Activated T-cell treated with anti-CD3 and anti-CD28 coated beads, Interleukin-2, amount 50 U/mL, for 48 hours (primary cell): Measurements from ENCODE around the gene SLC7A8.

Experiments
- DNase-seq, 2 experiments: peaks; one replicate each; pipeline ENCODE4 v3.0.0-alpha.2; 2020

Gene SLC7A8

DNA sequence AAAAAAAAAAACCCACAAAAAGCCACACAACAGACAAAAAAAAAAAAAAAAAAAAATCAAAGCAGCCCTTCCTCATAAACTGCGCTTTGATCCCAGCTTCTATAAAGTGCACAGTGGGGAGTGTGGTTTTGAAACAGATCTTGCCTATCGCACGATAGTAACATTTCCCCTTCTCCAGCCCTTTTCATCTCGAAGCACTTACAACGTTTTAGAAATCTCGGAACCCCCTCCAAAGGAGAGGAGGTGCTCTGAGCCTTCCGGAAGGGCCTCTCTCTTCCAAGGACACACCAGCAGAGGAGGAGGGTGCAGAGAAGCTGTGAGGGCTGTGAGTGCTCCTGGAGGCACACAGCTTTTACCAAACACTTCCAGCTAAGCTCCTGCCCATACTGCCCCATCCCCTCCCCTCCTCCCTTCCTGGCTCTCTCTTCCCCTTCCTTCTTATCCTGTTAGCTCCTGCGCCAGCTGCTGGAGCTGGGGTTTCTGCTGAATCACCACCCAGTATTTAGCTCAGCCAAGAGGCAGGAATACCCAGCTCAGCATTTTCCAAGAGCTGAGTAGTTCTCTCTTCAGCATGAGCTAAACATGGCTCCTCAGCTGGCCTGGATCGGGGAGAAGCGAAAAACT, 28.4 kb downstream of the SLC7A8 start:
- DNase-seq: no peak

DNA sequence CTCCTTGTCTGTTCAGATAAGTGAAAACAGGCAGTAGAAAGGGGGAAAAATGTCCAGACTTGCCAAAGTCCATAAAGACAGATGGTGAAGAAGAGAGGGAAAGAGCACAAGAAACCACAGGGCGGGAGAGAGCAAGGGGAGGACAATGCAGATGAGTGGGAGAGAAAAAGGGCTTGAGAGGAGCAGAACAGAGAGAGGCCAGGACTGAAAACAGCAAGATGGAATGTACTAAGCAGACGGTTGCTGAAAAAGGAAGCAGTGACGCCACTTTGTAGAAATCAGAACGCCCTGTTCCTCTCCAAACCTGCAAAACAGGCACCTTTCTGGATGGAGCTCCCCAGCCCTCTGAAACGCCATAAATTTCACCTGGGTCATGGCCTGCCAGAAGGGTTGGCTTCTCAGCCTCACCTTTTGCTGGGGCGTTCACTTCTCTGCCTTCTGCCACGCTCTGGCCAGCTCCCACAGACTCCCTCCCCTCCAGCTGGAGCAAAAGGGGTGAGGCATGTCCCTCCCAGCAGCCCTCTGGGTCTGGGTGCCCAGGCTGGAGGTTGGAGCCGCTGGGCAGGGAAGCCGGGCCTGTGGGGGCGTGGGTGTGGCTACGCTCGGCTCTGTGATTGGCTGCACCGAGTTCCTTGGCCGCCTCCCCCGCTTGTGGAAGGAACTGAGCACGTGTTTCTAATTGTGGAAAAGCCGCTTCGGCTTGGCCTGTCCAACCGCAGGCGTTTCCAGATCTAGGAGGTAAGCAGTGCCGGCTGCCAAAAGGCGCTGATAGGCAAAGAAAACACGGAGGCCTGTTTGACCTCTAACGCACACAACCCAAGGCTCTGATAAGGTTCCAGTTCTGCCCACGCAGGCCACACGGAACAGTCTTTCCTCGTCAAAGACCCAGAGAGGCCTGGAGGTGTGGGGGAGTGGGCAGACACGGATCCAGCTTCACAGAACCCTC, 29.3 kb downstream of the SLC7A8 start:
- peak in 1 of 2 experiments; percentile 44 for DNase-seq

DNA sequence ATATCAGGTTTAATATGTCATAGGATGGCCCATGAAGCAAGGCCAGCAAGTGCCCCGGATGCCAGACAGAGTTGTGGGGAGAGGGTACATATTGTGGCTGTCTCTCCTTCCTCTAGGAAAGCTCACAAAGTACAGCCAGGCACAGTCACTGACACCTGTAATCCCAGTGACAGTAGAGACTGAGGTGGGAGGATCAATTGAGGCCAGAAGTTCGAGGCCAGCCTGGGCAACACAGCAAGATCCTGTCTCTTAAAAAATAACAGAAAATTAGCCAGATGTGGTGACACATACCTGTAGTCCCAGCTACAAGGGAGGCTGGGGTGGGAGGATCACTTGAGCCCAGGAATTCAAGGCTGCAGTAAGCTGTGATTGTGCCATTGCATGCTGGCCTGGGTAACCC, 32.1 kb downstream of the SLC7A8 start:
- no peak for DNase-seq

DNA sequence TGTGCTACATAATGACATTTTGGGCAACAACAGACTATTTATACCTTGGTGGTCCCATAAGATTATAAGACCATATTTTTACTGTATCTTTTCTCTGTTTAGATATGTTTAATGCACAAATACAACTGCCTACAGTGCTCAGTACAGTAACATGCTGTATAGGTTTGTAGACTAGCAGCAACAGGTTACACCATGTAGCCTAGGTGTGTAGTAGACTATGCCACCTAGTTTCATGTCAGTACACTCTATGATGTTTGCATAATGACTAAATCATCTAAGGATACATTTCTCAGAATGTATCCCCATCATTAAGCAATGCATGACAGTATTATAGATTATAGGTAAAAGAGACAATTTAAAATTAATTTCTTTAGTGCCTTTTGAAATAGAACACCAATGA, 33.7 kb downstream of the SLC7A8 start:
- no peak for DNase-seq

DNA sequence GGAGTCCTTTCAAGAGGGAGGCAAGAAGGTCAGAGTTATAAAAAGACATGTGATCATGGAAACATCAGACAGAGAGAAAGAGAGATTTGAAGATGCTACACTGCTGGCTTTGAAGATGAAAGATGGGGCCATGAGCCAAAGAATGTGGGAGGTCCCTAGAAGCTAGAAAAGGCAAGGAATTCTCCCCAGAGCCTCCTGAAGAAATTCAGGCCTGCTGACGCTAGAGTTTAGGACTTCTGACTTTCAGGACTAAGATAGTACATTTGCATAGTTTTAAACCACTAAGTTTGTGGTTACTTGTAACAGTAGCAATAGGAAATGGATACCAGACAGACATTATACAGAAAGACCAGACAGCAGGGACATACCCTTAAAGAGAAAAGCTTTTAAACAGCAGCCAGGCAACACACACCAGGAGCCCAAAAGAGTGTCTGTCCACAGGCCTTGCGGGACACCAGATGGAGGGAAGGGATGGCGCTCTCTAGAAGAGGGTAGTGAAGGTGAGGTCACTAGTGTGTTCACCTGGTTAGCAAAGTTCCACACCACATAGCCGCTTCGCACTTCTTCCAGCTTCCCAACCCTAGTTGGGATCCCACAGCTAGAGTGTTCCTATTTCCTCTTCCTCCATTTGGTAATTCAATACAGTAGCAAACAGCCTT, 34.7 kb downstream of the SLC7A8 start:
- DNase-seq: no peak

DNA sequence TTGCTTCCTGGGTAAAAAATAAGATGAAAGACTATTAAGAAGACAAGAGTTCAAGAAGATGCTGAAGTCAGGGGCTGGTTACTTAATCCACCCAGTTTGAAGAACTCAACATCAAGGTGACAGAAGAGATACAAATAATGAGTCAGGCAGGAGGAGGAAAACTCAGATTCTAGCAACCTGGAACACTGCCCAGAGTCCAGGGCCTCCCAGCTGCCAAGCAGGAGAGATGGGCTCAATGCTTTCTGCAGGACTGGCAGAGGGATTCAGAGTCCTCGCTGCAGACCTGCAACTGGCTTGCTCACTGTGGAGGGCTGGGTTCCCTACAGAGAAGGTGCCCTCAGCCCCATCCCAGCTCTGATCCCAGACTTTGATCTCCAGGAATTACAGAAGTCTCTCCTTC, 35.8 kb downstream of the SLC7A8 start:
- no peak for DNase-seq

DNA sequence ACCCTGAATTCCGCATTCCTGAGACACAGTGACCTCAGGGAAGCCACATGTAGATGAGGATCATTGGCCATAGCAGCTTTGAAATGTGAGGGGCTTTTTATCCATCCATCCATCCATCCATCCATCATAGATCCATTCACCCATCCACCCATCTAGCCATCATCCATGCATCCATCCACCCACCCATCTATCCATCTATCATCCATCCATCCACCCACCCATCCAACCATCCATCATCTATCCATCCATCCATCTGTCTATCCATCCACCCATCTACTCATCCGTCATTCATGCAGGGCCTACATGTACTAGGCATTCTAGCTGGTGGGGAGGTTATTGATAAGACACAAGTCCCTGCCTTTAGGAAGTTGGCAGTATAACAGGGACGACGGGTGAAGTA, 36.5 kb downstream of the SLC7A8 start:
- no peak for DNase-seq

DNA sequence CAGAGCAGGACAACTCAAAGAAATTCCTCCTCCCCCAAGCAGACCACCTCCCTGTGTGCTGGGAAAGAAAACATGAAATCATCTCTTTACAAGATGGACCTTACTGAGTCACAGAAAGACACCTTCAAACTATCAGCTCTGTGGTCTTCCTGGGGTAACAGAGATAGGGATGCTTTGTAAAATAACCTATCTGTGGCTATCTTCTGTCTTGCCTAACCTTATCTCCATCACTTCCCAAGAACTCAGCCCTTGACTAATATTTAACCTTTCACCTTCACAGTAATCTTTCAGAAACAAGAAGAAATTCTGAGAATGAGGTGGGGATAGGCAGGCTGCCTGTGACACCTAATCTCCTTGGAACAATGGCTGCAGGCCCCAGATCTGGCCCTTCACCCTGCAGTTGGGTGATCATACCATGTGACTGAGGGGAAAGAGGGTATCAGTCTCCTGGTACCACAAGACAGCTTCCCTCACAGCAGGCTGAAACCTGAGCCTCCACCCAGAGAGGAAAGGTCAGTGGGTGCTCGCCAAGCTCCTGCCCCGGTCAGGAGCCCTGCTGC, 37.0 kb downstream of the SLC7A8 start:
- no peak for DNase-seq

DNA sequence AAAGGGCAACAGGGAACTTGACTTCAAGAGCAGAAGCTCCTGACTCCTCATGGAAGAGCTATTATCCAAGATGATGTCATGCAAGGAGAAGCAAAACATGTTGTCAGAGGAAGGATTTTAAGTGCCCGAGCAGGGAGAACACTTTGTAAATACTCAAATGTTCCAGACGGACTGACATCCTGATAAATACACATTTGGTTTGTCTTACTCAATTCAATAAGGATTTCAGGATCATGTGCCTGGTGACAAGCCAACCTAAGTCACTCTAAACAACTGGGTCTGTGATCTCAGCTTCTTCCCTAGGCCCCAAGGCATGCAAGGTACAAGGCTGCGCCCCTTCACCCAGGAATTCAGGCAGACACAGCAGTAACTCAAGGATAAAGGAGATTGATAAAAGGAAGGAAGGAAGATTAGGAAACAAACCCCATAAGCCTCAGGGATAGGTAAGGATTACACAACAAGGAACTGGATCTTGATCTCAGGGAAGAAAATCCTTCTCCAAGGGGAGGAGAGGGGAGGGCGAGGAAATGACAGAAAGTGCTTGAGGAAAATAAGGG, 37.6 kb downstream of the SLC7A8 start:
- no peak for DNase-seq

DNA sequence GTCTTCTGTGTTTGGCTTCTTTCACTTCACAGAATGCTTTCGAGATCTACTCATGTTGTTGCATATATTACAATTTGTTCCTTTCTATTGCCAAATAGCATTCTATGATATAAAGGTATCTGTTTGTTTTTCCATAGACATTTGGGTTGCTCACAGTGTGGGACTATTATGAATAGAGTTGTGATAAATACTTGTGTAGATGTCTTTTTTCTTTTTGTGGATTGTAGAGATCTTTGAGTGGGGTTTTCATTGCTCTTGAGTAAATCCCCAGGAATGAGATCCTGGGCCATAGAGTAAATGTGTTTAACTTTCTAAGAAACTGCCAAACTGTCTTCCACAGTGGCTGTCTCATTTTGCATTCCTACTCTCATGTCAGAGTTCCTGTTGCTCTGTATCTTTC, 39.5 kb downstream of the SLC7A8 start:
- DNase-seq: no peak

DNA sequence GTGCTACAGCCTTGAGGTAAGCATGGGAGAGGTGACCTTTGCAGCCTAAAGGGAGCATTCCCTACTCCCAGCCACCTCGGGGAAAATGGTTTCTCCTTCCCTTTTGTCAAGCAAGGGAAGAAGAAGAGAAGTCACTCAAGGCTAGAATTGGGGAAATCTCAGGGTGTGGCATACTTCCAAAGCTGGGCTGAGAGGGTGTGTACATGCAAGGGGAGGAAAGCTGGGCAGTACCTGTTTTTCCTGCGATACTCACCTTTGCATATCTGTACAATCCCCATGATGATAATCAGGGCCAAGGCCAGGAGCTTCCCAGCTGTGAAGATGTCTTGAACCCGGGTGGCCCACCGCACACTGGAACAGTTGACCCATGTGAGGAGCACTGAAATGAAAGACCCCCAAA, 40.6 kb downstream of the SLC7A8 start:
- DNase-seq: no peak

DNA sequence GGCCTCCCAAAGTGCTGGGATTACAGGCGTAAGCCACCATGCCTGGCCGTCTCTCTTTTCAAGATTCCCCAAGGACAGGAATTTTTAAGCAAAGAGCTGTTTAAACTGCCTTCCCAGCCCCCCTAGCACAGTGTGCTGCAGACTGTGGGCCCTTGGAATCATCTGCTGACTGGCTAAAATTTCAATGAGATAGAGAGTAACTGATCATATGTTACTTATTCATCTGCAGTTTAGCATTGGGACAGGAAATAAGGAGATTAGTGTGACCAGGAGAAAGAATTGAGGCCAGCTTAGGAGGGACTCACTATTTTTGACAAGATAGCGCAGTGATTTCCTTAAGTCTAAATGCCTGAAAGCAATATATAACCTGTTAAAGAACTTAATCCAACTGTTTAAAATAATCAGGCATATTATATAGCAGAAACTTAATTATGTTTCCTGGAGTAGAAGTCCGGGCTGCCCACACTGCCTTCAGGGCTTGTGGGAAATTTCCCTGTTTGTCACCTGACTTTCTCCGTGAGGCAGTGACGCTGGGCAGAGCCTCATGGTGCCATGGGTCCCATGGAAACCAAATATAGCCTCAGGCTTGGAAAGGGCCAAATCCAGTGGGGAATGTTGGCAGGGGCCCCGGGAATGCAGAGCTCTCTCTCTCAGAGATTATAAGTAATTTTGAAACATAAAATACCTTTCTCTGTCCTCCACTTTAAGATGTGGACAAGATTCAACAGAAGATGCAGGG, 41.6 kb downstream of the SLC7A8 start:
- no peak for DNase-seq

DNA sequence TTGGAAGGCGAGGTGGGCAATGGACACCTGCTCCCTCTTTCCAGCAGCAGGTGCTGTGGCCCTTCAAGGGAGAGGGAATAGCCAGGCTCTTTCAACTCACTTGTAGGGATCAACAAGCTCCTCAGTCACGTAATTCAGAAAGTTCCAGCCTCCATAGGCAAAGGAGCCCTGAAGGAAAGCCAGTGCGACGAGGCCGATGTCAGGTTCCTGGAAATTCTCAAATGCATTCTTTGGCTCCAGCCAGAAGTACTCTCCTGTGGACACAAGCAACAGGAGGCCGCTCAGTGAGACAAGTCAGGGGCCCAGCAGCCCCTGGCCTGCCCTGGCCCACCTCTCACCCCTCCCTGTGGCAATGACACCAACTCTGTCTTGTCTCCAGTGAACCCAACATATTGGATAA, 43.1 kb downstream of the SLC7A8 start:
- no peak for DNase-seq

DNA sequence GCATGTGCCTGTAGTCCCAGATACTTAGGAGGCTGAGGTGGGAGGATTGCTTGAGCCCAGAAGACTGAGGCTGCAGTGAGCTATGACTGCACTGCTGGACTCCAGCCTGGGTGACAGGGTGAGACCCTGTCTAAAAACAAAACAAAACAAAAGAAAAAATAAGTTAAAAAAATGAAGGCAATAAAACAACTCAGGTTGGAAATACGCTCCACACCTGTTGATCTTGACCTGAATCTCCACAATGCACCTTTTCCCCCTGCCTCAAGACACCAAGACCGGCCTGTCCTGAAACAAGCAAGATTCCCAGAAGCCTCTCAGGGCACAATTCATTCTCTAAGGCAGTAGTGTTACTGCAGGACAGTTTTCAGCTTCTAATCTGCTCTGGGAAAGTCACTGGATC, 43.6 kb downstream of the SLC7A8 start:
- DNase-seq: no peak

DNA sequence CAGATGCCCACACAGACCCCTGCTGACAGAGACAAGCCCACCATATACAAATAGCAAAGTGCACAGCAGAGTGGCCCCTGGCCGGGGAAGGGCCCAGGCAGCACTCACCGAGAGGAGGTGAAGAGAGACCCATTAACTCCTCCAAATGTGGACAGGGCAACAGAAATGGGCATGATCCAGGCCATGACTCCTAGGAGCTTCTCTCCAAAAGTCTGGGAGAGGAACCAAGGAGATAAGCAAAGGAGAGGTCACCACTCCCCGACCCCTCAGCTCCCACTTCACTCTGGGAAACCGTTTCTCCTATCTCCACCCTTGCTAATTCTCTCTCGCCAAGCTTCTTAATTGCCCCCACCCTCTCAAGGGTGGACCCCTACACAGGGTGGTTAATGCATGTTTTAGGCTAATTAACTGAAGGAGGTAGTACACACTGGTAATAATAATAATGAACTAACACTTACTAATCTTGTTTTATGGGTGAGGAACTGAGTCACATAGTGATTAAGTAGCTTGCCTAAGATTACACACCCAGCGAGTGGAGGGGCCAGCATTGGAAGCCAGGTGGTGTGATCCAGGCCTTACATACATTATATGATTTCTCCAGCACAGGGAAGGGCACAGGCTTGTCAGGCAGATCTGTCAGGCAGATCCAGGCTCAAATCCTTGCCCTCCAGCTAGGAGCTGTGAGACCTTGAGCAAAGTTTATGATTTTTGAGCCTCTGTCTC, 45.5 kb downstream of the SLC7A8 start:
- no peak for DNase-seq

DNA sequence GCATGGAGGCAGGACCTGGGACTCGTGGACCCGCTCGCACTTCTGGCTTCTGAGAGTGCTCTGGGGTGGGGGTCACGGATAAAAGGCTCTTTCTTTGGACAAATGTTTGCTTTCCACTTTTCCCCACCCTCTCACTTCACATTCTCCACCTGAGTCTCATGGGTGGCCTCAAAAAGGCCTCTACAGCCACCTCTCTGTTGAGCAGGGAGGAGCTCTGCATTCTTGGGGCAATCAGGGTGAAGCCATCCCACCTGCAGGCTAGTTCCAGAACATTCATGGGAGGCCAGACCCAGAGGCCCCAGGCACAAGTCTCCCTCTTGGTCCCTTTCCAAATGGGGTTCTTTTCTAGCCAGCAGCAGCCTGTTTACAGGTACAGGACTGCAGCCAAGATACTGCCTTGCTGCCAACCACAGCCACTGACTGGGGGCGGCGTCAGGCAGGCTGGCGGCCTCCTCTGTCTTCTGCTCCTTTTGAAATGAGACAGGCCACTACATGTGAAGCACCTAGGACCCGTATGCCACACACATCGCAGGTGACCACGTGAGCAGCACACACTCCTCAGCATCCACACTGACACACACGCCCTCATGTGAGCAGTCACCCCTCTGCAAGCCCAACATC, 46.2 kb downstream of the SLC7A8 start:
- no peak for DNase-seq

DNA sequence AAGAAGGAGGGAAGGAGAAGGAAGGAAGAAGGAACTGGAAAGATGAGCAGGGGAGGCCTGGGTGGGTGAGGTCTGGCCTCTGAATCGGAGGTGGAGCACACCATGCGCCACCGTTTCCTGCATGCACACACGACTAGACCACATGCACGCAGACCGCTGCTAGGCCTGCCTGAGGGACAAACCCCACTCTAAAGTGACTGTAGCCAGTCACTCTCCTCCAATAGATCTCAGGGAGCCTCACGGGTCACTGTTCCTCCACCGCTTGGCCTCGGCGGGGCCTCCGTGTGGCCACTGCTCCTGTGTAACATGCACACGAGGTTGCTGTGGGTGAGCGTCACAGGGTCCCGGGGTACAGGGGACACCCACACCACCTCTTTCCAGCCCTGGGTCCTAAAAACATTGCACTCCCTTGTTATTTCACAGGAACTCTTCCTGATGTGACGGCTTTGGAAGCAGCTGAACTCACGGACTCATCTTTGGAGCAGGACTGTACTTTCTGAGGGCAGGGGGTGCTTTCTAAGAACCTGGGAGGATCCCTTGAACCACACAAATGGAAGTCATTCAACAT, 46.8 kb downstream of the SLC7A8 start:
- DNase-seq: no peak

DNA sequence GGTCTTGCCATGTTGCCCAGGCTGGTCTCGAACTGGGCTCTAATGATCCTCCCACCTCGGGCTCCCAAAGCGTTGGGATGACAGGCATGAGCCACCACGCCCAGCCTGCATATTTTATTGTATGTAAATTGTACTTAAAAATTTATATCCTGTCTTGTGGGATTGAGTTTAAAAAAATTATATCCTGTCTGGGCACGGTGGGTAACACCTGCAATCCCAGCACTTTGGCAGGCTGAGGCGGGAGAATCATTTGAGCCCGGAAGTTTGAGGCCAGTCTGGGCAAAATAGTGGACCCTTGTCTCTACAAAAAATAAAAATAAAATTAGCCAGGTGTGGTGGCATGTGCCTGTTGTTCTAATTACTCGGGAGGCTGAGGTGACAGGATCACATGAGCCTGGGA, 50.5 kb downstream of the SLC7A8 start:
- no peak for DNase-seq

DNA sequence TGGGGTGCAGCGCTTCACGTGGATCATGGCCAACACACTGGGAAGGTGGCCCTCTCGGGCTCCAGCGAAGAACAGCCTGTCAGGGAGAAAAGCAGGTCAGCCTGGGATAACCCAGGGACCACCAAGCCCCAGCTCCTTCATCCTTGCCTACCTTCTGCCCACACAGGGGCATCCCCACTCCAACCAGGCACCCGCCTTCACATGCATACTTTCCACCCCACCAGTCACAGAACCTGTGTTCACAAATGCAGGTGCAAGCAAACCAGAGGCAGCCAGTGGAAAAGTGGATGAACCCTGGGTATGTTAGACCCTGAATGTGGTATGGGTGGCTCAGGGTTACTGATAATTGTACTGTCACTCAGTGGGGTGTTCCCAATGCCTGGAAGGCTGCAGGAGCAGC, 52.0 kb downstream of the SLC7A8 start:
- DNase-seq: no peak

DNA sequence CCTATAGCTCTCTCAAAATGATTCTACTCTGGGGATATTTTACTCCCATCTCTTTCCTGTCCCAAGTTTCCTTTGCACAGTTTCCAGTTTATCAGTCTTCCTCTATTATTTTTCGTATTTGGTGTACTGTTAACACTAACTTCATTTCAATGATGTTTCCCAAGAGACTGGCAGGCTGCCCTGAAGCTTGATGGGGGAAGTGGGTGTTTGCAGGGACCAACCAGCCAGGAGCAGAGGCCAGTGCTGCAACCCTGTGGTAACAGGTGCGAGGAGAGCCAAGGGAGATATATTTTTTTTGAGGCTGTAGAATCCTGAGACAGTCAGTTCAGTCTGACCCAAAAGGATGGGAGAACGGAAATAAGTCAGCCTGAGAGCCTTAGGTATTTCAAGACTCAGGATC, 52.6 kb downstream of the SLC7A8 start:
- no peak for DNase-seq

DNA sequence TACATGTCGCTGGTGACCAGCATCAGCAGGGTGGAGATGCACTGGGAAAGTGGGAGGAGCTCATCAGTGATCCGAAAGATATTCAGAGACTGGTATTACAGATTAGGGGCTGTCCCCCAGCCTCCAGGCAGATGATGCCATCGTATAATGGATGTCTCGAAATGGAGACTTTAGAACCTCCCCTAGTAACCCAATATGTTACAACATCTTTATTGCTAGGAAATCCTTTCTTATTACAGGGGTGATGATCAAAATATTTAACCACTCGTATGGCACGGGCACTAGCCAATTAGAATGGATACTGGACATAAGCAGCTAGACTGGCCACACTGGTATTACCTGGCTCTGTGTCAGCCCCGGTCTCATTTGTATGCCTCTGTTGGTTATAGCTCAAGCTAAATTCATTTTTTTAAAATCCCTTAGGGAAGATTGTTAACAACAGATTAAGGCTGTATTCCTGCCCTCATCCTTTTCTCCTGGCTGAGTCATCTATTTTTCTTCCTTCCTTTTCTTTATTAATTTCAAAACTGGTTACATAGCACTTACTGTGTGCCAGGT, 53.6 kb downstream of the SLC7A8 start:
- no peak for DNase-seq
